Measurements from ENCODE around the gene GLMN.

DNA sequence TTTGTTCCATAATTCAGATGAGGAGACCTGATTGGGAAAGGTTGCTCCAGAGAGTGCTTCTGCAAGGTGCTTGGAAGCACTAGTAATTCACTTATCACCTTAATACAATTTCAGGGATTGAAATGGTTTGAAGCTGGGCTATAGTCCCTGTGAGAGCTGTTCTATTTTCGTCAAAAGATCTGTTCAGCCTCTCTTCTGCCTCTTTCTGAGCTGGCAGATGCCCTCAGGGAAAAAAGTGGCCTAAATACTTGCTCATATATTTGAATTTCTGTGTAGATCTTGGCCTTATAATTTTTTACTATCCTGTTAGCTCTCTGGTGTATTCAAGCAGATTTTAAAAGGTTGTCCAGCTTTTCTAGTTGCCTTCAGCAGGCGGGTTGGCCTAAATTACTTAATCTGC lies 58.8 kb downstream of the GLMN start:
- TF ChIP-seq POLR2AphosphoS5 (IDR thresholded peaks at IDR 0.05) (no peak), EP300 (IDR thresholded peaks at IDR 0.05) (no peak), POLR2A (IDR thresholded peaks at IDR 0.05) (no peak)
- TF ChIP-seq, protein P1, sequence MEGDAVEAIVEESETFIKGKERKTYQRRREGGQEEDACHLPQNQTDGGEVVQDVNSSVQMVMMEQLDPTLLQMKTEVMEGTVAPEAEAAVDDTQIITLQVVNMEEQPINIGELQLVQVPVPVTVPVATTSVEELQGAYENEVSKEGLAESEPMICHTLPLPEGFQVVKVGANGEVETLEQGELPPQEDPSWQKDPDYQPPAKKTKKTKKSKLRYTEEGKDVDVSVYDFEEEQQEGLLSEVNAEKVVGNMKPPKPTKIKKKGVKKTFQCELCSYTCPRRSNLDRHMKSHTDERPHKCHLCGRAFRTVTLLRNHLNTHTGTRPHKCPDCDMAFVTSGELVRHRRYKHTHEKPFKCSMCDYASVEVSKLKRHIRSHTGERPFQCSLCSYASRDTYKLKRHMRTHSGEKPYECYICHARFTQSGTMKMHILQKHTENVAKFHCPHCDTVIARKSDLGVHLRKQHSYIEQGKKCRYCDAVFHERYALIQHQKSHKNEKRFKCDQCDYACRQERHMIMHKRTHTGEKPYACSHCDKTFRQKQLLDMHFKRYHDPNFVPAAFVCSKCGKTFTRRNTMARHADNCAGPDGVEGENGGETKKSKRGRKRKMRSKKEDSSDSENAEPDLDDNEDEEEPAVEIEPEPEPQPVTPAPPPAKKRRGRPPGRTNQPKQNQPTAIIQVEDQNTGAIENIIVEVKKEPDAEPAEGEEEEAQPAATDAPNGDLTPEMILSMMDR (IDR thresholded peaks at IDR 0.05): no peak
